GM18499 (cell line): ENCODE measurements around the gene TBC1D2.

ENCODE experiments used
- ATAC-seq: cut with Tn5 transposase; IDR thresholded peaks from one replicate; pipeline ENCODE4 v1.9.1; 2021; ENCODE audit warnings: moderate number of reproducible peaks; ENCODE audit not compliant: insufficient read depth, unreplicated experiment

The TBC1D2 gene

GRCh38 chr9:98220911-98221310 is 34.5 kb downstream of the TBC1D2 start:
- ATAC-seq: no peak

GRCh38 chr9:98219794-98220370 is 35.6 kb downstream of the TBC1D2 start:
- ATAC-seq: no peak

- no peak for ATAC-seq
Measured at GRCh38 chr9:98219364-98219716, 36.1 kb downstream of the TBC1D2 start.

- no peak for ATAC-seq
Measured at GRCh38 chr9:98218562-98219363, 36.7 kb downstream of the TBC1D2 start.

DNA sequence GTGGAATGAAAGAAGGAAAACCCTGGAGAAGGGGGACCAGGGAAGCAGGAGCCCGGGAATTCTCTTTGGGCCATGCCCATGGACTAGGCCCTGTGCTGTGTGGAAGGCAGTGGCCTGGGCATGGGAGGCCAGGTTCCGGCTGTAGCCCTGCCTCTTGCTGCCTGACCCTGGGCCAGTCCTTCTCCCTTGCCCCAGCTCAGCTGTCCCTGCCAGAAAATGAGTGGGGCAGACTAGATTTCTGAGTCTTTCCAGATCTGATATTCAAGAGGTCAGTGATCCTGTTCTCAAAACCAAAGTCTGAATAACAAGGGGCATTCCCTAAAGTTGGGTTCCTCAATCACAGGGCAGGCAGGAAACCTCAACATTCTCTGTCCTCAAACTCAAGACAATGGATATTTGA is 38.2 kb downstream of the TBC1D2 start:
- no peak for ATAC-seq

- ATAC-seq: no peak
Measured at GRCh38 chr9:98216391-98216790, 39.1 kb downstream of the TBC1D2 start.

DNA sequence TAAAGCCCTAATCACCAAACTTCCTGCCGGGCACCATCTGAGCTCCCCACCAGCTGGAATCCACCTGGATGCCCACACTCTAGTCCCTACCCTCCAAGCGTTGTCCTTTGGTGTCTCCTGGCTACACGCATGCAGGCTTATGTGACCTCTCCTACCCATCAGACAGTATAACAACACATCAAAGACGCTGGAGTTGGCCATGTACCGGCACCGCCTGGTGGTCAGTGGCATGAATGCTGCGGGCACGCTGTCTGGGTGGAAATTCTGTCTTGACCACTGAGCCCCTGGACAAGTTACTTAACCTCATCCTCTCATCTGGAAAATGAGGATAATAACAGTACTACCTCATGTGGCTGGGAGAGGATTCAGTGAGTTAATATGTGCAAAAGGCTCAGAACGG is 39.6 kb downstream of the TBC1D2 start:
- ATAC-seq: no peak

DNA sequence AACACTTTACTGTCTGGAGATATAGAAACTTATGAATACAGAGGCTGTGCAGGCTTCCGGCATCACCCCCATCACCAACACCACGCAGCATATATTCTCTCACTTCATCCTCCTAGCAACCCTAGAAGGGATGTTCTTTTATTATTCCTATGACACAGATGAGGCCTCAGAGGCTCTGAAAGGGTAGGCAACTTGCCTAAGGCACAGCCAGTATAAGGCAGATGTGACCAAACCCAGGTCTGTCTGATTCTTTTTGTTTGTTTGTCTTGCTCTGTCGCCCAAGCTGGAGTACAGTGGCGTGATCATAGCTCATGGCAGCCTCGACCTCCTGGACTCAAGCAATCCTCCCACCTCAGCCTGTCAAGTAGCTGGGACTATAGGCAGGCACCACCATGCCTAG is 40.2 kb downstream of the TBC1D2 start:
- ATAC-seq: no peak

DNA sequence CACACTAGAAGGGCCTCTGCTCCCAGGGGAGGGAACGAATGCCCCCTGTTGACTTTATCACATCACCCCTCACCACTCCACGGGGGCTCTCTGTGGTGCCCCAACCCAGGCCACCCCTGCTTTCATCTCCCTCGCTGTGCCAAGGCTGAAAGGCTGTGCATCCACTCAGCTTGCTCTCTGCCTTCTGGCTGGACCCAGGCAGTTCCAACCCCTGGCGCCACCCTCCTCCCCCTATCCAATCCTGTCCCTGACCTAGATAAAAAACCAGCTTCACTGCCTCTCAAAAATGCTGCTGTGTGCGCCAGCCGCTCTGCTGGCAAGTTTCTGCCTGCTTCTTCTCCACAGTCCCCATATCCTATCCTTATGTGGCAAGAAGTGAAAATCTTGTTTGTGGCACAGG is 40.6 kb downstream of the TBC1D2 start:
- no peak for ATAC-seq

GRCh38 chr9:98211260-98211659 is 44.2 kb downstream of the TBC1D2 start:
- no peak for ATAC-seq

GRCh38 chr9:98210435-98210834 is 45.0 kb downstream of the TBC1D2 start:
- no peak for ATAC-seq

GRCh38 chr9:98209530-98209929 is 45.9 kb downstream of the TBC1D2 start:
- no peak for ATAC-seq

DNA sequence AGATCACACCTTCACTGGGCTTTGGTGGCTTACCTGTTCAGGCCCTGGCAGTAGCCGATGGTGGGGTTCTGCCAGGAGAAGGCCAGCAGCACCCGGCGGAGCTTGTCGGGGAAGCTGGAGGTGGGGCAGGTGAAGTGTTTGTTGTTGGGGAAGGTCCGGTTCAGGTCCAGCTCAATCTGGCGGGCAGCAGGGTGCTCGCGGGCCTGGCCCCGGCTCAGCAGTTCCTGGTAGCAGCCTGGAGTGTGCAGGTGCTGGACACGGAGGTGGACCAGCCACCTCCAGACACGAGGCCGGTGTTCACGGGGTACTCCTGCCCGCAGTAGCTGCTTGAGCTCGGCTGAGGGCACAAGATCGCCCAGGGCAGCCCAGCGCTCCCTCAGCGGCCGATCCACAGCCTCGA is 46.8 kb downstream of the TBC1D2 start:
- ATAC-seq: no peak

DNA sequence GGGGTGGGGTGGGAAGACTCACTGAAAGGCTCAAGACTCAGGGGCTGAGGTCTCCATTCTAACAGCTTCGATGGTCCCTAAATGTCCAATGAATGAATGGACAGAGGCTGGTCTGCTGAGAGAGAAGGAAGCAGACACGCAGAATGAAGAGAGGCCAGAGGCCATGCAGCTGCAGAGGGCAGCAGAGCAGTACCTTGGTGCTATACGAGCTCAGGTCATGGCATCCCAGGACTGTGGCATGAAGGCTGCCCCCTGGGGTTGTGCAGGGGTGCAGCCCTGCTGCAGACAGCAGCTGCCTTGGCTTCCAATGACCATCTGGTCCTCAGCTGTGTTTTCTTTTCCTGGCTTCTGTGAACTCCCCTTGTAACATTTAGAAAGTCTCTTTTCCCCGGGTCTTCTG is 47.8 kb downstream of the TBC1D2 start:
- no peak for ATAC-seq

DNA sequence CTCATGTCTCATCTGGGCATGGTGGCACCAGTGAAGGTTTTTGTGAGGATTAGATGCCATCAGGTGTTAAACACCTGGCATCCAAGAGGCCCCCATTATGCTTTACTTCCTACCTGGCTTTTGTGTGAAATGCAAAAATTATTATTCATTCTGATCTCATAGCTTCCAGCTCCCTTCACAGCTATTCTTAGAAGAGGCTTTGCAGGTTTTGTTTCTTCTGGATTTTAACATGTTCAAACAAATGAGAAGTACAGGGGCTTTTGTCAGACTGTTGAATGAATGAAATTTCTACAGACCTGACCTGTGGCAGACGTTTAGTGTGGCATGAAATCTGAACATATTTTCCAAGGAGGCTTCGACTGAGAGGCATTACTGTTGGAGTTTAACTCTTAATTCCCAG is 48.7 kb downstream of the TBC1D2 start:
- no peak for ATAC-seq

- ATAC-seq: no peak
Measured at GRCh38 chr9:98204692-98205091, 50.8 kb downstream of the TBC1D2 start.

GRCh38 chr9:98203153-98203552 is 52.3 kb downstream of the TBC1D2 start:
- no peak for ATAC-seq

DNA sequence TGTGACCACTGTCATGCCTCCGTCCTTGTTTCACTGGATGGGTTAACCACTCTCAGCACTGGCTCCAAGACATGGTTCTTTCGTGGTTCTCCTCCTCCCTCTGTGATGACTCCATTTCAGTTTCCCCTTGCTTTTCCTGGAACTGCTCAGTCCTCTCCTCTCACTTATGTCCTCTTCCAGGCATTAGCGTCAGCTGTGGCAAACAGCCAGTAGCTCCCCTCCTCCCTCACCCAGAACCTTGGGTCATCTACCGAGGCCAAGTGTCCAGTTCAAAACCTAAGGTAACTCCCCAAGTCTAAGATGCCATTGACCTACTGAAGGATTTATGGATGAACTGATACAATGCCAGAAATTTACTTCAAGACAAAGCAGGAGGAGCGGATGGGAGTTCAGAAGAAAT is 53.2 kb downstream of the TBC1D2 start:
- no peak for ATAC-seq

DNA sequence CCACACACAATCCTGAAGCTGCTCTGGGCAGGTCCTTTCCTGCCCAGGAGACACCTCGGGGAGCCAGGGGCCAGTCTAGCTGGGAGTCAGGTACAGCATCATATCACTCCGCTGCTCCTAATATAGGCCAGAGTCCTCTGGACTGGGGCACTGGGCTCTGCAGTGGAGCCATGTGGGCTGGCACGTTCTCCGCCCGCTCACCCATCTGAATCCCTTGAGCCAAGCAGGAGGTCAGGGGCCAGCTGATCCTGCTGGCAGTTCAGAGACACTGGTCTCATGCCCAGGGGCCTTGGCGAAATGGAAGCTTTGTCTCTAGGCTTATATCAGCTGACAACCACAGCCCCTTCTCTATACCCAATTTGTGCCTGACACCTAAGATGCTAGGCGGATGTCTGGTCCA is 53.7 kb downstream of the TBC1D2 start:
- no peak for ATAC-seq

DNA sequence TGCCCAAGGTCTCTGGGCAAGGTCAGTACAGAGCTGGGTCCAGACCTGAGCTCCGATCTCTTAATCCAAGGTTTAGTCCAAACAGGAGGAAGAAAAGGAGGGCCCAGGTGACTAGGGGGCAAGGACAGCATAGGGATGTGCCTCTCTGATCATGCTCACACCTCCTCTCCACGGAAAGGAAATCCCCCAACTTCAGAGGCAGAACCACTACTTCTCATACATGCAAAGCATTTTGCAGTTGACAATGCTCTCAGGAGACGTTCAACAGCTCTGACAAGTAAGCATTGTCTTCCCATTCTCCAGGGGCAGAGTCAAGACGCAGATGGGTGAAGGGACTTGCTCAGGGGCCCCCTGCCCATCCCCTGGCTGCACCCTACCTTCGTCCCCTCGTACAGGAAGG is 54.3 kb downstream of the TBC1D2 start:
- no peak for ATAC-seq

DNA sequence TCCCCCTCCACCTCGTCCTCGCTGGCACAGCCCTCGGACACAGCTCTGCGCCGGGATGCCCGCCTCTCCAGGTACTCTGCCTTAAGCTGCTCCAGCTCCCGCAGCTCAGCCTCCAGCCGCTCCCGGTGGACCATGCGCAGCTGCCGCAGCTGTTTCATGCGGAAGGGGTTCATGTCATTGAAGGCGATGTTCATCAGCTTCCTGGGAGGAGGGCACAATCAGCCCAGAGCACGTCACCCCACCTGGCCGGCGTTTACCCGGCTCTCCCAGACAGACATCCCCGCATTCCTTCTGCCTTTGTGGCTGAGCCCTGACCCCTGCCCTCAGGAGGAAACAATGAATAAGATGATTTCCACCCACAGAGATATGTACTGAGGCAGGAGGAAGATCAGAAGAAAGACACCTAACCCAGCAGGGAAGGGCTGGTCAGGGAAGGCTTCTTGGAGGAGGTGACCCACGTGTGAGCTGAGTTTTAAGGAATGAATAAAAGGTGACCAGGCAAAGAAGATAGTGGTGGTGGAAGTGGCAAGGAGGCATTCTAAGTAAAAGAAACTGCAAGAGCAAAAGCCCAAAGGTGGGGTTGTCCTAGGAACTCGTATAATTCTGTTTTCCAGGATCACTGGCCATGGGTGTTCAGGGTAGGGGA is 55.9 kb downstream of the TBC1D2 start:
- ATAC-seq: no peak

DNA sequence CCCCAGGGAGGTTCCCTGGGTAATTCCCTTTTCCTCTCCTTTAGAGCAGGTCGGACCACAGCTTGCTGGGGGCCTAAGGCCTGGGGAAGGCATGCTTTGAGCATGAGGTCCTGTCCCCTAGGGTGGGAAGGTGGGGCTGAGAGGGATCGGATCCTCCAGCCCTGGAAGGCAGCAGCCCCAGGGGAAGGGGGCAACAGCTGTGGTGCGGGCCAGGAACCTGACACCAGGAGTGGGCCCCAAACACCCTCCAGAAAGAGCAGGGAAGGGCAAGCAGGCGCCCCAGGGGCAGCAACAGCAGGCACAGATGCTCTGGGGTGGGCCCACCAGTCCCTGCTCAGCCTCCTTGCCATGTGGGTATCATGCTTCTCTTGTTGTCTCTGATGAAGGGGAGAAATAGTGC is 59.8 kb downstream of the TBC1D2 start:
- no peak for ATAC-seq
